SKM-1 (cell line): ENCODE data around the gene ZDHHC7.
"Not testable (repeated sequence)": the region's sequence is repeated elsewhere in the genome, so short reads cannot be mapped to it uniquely, and the experiment has no call there.

ENCODE experiments used
- DNase-seq: peaks from one replicate; lab custom pipeline; 2025; ENCODE audit not compliant: unreplicated experiment; lab: John Stamatoyannopoulos, UW

ZDHHC7 gene, protein sequence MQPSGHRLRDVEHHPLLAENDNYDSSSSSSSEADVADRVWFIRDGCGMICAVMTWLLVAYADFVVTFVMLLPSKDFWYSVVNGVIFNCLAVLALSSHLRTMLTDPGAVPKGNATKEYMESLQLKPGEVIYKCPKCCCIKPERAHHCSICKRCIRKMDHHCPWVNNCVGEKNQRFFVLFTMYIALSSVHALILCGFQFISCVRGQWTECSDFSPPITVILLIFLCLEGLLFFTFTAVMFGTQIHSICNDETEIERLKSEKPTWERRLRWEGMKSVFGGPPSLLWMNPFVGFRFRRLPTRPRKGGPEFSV

DNA sequence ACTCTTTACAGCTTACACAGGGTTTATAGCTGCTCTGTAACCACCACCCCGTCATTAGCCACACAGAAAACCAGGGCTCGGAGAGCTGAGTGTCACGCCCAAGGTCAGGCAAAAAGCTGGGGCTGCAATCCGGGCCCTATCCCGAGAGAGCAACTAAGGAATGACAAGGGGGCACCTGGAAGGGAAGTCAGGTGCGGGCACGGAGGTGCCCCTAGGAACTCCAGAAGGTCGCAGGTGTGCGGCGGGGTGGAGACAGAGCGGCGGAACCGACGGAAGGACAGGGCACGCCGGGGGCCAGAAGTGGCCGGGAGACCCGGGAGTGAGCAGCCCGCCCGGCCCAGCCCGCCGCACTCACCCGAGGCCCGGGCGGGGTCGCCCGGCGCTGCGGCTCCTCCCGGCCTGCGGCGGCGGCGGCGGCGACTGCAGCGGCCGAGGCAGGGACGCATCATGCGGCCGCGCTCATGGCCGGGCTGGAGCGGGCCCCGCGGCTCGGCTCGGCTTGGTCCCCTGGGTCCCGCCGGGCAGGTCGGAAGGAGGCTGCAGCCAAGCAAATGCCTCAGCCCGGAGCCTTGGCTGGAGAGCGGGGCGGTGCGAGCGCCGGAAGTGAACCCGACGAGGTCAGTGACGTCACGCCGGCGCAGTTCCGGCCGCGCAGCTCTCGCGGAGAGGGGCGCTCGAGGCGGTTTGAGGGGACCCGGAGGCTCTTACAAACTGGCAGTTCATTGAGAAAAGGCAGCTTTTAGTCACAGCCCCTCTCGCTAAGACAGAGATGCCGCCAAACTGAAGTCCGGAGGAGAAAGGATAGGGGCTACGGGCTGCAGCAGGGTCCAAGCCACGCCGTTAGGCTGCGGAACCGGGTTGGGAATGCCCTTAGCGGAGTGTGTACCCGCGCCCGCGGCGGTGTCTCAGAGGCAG, at the start of gene ZDHHC7:
TSS of gene ZDHHC7 (minus strand) at position 605 of the 915 bp plus-strand sequence. CDS start 20,917 bp downstream, outside the sequence.
- peak; percentile 68 for DNase-seq

DNA sequence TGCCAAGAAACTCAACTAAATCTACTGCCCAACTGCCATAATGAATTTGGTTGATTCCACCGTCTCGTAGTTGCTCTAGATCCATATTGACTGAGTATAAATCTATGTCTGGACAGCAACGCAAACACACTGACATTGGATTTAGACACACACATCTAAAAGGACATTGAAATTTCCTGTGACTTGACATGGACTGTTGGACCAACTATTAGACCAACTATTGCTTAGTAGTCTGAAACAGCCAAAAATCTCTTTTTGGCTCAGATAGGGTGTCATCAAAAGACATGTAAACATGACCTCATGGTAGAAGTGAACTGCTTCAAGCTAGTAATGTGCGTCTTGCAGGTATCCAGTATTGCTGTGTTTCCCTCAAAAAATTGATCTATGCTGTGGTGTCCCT, 47.6 kb upstream of the ZDHHC7 start:
- DNase-seq, result no peak

DNA sequence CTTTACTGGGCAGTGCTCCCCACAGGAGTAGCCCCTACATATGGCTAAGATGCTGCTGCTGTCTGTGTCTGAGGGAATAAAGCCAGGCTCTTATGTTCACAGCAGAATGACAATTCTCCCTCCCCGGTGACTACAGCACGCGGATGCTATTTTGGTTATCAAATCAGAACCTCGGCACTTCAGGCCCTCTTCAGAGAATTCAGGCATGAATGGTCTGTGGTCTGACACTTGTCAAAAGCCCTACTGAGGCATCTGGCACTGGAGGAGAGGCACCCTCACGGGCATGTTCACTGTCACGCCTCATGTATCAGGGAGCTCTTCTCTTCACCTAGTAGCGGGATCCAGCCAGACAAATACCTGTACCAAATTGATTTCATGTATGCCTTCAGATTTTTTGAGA, 46.6 kb upstream of the ZDHHC7 start:
- DNase-seq, result no peak

DNA sequence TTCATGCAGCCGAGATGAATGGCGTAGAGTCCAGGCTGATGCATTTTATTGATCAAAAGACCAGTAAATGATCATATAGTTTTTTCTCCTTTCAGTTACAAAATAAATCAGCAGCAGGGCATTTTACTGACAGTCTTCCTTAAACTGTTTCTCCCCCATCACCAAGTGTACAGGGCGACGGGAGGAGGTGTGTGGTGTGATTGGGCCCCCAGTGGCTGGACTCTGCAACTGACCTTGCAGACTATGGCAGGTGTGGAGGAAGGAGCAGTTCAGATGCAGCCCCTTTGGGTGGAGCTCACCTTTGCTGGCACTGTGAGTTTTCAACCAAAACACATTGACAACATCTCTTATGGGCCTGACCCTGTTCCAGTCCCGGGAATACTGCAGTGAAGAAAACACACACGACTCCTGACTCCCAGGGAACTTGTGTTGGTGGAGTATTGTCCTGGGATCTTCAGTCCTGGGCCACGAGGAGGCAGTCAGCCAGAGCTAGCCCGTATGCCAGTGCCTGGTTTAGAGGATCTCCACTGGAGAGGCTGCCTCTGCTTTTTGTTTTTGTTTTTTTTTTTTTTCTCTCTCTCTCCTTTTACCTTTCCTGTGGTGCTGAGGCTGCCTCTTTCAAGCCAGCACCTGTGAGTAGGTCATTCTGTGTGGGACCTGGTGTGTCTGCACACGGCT, 46.0 kb upstream of the ZDHHC7 start:
- DNase-seq, result no peak

DNA sequence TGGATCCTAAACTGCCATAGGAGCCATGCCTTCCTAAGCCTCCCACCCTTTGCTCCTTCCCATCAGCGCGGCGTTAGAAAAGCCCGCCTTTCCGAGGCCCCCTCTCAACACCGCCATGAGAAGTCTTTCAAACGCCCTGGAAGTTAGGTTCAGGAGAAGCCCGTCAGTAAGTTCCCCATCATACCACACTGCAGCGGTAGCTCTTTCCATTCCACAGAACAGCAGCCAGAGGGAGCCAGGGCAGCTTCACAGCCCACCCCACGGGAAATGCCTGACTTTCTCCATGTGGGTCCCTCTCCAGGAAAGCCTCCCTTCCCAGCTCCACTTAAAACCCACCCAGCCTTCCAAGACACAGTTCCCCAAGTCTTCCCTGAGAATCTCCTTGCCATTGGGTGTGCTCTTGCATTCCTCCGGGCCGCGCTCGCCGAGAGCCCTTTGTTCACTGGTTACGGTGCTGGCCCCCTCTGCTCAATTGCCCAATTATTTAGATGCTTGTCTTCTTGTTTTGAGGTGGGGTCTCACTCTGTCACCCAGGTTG, 44.9 kb upstream of the ZDHHC7 start:
- no peak for DNase-seq

DNA sequence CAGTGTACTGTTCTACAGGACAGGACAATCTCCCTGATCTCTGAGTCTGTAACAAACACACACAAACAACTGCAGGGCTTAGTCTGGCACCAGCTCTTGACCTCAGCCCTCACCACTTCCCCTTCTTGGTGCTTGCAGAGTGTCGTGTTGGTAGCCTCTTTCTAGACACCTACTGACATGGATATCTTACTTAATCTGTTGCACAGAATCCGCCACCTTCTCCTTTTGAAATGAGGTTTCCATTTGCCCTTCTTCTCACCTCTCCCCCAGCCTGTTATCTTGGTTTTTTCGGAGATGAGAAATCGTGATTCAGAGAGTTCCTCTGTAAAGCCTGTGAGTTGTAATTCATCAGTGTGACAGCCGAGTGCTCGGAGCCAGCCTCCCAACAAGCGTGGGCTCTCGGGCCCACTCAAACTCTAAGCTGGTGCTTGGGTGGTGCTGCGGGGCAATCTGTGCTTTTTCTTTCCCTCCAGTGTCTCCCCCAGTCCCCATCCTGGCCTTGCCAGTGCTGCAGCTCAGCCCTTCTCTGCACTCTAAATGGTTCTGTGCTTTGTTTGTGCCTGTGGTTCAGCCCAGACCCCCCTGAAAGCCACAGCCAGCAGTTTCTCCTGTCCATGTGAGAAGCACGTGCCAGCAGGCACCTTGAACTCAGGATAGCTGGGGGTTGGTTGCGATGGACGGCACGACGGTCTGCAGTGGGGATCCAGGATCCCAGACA, 44.3 kb upstream of the ZDHHC7 start:
- DNase-seq, result peak; percentile 99

DNA sequence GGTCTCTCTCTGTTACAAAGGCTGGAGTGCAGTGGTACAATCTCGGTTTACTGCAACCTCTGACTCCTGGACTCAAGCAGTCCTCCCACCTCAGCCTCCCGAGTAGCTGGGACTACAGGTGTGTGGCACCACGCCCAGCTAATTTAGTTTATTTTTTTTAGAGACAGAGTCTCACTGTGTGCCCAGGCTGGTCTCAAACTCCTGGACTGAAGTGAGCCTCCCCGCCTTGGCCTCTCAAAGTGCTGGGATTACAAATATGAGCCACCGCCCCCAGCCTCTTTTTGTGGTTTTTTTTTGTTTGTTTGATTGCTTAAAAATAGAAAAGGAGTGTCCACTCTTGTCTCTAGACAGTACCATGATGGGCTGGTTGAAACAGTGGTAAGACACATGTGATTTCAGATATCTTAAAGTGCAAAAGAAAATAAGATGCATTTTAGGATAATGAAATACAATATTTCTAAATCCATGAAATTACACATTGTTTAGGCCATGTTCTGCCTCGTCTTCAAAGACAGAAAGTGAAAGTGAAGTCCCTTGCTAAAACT, 43.7 kb upstream of the ZDHHC7 start:
- DNase-seq, result no peak

DNA sequence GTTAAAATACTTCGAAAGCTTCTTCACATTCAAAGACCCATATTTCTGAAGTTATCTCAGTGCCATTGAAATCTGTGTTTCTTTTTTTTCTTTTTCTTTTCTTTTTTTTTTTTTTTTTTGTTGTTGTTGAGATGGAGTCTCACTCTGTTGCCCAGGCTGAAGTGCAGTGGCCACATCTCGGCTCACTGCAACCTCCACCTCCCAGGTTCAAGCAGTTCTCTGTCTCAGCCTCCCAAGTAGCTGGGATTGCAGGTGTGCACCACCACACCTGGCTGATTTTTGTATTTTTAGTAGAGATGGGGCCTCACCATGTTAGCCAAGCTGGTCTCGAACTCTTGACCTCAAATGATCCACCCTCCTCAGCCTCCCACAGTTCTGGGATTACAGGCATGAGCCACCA, 43.0 kb upstream of the ZDHHC7 start:
- not testable (repeated sequence) for DNase-seq

DNA sequence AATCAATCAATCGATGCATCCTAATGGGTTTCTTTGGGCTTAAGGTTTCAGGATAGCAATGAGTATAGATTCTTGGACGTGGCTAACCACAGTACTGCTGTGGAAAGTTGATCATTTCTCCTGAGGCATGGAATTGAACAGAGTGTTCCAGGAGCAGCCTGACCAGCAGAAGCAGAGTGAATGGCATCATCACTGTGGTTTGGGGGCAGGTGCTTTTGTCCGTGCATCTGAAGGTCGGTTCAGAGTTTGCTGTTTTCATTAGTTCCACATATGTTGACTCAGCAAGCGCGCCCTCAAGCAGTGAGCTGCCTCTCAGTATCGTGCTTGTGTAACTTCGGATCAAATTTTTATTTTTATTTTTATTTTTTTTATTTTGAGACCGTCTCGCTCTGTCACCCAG, 41.2 kb upstream of the ZDHHC7 start:
- DNase-seq, result no peak

DNA sequence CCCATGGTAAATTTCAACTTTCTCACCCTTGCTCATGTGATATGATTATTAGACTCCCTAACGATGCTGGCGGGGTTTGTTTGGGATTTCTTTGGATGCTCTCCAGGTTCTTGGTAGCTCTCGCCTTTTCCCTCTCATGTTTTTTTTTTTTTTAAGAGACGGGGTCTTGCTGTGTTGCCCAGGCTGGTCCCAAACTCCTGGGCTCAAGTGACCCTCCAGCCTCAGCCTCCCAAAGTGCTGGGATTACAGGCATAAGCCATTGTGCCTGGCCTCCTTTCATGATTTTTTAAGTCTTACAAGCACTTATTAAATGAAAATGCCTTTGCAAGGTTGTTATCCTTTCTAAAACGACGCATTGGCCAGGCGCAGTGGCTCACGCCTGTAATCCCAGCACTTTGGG, 40.3 kb upstream of the ZDHHC7 start:
- DNase-seq, result no peak

DNA sequence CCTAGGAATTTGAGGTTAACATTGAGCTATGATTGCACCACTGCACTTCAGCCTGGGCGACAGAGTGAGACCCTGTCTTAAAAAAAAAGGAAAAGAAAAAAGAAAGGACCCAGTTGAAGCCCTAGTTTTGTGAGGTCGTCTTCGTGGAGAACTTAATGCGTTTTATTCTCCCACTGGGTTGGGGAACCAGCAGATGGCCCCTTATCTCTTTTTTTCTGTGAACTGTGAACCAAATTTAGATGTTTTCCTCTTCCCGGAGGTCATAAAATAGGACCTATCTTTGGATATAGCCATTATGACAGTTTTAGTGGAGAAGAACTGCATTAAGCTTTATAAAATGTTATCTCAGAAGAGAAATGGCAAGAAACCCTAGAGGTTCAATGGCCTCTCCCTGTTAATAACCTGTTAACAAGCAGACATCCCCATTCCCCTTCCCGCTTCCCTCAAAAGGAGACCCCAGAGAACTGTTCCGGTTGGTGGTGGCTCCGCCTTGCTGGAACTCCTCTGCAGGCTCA, 39.8 kb upstream of the ZDHHC7 start:
- no peak for DNase-seq

DNA sequence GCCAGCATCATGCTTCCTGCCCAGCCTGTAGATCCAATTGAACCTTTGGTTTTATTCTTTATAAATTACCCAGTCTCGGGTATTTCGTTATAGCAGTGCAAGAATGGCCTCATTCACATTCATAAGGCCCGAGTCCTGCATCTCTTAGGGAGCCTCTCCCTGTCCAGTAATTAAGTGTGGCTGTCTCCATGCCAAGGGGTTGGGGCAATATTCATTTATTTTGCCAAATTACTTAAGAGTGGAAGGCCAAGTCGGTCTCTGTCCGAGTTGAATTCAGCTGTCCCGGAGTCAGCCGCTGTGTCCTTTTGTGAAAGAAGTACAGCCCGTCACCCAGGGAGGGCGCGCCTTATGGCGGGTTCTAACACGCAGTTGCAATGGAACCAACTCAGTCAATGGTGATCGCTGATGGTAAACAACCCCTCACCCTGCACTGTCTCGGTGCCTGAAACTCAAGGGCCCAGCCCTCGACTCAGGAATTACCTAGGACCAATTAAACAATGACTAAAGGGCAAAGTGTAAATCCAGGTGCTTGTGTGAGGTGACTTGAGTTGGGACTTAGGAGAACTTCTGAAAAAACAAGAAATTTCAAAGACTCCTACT, 38.5 kb upstream of the ZDHHC7 start:
- no peak for DNase-seq

DNA sequence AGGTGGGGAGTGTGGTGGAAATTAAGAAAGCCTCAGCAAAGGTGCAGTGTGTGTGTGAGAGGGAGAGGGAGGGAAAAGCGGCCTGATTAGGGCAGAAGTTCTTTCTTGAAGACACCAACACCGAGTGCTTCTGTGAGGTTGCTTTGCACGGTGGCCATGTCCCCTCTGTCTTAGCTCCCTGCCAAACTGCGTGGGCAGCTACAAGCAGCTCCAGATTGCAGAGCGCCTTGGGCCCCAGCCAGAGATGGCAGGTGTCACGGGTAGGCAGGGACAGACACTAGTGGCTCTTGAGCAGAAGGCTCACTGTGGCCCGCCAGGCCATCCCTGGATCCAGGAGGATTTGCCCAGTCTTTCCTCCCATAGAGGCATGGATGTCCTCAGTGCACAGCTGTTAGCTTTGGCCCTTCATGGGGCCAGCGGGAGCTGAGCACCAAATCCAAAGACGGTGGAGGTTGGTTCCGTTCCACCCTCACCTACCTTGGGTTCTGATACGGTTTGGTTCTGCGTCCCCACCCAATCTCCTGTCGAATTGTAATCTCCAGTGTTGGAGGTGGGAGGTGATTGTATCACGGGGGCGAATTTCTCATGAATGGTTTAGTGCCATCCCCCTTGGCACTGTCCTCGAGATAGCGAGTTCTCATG, 37.7 kb upstream of the ZDHHC7 start:
- no peak for DNase-seq

DNA sequence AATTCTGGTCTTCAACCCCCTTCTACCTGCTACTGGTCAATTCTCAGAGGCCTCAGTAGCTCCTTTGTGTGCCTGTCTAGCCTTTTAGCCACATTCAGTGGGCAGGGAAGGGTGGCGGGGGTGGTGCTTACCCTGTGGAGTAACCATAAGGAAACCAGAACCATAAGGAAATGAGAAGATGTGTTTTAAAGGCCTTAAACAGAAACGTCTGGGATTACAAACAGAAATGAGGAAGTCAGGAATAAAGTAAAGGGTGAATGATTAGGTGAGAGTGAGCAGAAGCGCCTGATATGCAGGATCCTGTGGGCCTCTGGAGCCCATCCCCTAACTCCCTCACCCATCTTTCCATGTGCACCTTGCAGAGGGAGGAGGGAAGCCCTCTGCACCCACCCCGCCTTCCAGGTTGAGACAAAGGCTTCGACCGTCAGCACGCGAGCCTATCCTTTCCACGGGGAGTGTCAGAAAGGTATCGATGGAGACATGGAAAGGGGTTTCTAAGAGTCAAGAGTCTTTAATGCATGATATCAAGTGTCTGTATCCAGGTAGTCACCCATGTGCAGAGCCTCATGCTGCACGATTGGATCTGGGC, 36.6 kb upstream of the ZDHHC7 start:
- DNase-seq, result no peak

DNA sequence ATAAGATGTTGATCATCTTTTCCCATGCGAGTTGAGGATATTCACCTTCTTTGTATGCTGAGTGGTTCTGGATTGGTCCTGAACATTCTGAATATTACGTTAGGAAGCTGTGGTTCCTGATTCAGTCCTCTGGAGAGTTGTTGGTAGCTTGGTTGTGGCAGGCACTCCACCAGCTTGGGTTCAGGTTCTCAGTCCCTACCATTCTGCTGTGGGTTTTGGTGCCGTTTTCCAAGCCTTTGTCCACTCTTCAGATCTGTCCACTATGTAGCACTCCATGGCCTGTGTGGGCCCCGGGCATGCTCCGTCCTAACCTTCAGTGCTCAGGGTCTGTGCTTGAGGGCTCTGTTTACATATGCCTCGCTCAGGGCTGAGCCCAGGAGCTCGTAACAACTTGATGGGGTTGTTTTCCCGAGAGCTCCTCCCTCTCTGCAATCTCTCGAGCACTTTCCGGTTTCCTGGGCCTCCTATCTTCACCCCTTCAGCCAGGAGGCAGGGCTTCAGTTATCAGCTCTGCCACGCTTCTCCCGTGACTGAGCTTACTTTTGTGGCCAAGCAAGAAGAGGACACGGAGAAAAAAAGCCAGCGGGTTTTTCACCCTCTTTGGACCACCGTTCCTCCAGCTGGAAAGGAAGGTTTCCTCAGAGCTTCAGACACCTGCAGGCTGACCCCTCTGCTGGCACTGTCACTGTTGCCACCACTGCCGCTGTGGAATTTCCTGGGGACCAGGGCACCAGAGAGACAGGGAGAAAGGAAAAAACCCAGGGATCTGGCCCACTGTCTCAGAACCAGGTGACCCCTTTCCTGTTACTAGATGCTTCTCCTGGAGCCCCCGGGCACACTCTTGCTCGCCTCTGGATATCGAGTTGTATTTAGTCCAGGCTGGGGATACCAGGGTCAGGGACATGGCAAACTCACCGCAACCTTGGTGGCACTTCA, 35.9 kb upstream of the ZDHHC7 start:
- no peak for DNase-seq

DNA sequence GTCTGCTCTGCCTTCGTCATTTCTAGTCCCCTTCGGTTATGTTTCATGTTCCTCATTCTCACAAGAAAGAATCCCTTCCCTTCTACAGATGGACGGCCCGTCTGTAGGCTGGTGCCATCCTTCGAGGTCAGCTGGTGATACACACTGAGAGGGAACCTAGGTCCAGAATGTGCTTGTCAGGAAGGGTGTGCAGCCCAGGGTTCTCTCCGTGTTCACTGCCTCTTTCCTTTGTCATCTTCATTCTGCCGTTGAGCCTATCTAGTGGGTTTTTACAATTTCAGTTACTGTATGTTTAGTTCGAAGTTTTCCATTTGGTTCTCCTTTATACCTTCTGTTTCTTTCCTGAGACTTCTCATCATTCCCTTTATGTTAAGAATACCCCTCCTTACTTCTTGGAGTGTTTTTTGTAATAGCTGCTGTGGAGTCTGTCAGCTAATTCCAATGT, 35.2 kb upstream of the ZDHHC7 start:
- no peak for DNase-seq

DNA sequence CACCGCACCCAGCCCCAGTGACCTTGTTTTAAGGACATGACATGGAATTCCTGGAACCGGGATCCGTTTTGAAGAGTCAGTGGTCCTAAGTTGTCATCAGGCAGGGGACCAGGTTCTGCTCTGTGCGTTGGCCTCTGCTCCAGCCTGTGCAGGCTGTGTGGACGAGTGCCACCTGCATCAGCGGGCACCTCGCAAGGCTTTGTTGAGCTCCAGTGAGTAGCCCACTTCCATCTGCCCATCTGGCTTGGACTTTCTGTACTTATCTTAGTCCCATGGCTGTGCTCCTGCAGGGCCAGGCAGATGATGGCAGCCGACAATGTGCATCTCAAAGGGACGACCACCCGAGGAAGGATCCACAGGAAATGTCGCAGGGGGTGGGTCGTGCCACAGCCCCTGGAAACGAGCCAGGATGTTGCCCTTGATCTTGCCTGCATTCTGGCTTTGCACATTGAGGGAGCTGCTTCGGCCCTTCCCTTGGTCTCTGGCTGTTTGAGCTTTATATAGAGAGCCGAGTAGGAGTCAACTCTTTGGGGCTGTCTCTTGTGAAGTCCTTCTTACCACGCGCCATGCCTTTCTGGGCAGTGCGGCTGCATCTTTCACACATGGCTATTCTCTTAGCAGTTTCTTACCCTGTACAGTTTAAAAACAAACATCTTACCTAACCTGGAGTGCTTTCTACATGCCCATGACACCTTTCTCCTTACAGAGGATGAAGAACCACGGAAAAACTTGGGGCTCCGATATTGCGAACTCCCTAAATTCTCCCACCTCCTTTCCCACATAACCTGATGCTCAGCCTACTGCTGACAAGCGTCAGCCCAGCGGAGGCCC, 34.5 kb upstream of the ZDHHC7 start:
- DNase-seq, result no peak
